Measurements from ENCODE around the gene CLRN3. TPM values are rescaled to one million over a fixed set of nuclear protein-coding genes. Genes with fewer than 3 reads are reported as not detected.

Gene CLRN3
- total RNA-seq, 1 donor from 2014 or later = not detected

DNA sequence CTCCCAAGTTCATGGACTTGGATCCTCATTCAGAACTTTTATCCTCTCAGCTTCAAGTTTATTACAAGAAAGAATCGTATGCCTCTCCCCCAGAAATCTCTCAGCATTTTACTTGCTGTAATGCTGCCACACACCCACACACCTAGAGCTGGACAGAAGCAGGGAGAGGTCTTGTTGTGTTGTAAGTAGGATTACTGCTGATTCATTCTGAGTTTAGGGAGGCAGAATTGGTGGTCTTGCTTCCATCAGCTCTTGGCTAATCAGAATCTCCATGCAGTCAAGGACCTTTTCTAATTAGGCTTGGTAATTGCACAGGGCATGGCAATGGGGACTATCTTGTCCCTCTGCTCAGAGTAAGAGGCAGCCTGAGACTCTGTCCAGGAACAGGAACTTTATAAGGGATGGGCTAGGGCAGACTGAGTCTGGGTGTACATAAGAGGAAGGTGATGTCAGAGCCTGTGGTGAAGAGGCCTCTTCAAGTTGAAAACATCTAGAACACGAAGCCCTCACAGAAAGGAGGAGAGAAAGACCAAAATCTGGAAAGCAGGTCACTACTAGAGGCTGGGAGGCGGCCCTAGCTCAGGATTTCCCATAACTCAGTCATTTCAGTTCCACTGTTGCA lies 7.1 kb upstream of the CLRN3 start:
- no peak for DNase-seq (ENCODE audit: low read depth)

DNA sequence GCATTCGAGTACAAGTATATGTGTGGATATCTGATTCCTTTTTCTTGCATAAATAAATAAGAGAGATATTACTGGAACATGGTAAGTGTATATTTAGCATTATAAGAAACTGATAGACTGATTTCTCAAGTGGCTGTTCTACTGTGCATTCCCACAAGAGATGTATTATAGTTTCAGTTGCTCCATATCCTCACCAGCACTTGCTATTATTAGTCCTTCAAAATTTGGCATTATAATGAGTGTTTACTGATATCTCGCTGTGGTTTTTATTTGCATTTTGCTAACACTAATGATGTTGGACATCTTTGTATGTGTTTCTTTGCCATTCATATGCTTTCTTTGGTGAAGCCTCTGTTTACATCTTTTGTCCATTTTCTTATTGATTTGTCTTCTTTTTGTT lies 4.4 kb upstream of the CLRN3 start:
- no peak for DNase-seq (ENCODE audit: low read depth)

DNA sequence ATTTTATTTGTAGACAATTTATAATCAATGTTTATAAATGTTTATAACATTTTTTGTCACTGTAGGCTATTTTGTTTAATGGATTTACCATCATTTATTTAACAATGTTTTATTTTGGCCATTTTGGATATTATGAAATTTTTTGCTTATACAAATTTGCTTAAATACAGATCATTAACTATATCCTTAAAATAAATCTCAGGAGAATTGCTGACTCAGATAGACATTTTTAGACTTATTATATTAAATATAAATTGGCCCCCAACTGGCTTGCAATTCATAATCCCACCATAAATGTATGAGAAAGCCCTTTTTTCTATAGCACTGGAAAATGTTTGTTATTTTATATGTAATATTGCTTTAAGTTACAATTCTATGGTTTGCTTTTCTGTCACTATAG lies 3.8 kb upstream of the CLRN3 start:
- no peak for DNase-seq (ENCODE audit: low read depth)

DNA sequence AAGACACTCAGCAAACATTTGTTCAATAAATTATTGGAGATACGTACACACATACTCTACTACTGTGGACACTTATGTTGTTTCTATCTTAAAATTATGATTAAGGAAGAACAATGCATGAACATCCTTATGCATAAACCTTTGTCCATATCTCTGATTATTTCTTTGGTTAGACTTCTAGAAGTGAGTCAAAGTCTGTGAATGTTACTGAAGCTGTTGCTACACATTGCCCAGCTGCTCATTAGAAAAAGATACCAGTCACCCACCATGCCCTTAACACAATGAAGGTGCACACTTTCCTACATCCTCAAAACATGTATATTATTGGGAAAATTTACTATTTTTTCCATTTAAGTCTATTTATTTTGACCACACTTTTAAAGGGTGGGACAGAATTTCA lies 1.4 kb upstream of the CLRN3 start:
- no peak for DNase-seq (ENCODE audit: low read depth)

DNA sequence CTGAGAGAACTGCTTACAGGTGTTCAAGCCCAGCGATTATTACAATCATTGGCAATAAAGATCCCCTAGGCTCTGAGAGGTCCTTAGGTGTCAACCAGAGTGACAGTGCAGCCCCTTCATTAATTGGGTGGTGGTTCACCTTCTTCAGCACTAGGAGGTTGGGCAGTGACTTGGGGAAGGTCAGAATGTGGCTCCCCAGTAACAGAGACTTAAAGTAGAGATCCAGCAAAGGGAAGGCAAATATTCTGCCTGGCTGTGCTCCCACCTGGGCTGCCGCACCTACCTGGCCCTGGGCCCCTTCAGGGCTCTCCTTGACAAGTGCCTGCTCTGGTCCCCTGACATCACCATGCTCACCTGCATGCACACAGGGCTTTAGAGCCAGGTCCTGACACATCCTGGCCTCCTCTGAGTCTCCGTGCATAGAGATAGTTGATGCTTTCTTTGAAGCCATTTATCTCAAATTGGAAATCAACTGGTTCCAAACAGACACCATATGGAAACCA lies 1.9 kb downstream of the CLRN3 start:
- no peak for DNase-seq (ENCODE audit: low read depth)

DNA sequence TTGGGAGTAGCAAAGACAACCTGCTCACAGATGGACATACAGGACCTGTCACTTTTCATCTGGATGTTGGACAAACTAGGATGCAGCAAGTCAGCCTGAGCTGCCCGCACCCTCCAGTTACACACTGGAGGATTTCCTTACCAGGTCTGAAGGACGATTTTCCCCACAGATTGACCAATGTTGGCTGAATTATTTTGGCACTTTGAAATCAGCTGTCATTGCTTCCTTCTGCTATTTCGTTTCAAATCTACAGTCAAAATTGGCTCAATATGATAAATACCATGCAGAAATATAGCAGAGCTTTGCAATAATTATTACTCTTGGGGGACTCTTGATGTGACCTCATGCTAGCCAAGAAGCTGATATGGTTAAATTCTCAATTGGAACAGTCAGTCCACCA lies 2.5 kb downstream of the CLRN3 start:
- no peak for DNase-seq (ENCODE audit: low read depth)

DNA sequence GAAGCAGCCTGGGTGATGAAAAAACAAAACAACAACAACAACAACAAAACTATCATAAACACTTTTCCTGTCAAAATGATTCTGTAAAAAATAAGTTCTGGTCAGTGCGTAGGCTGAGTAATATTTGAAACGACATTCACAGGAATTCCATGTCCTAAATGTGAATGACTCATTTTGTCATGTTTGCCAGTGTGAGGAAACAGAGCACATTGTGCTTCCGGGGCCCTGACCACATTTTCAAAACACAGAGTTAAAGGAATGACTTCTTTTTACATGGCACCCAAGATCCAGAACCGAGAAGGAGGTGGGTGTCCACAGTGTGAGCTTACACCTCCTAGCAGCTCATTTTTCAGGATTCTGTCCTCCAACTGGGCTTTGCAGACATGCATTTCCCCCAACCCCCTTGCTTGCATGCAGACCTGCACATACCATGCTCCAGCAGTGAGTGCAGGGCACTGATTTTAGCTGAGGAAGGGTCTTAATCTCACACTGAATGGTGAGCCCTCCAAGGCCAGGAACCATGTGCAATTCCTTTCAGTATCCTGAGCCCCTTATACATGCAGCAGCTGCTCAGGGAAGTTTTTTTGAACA lies 3.0 kb downstream of the CLRN3 start:
- DNase-seq (ENCODE audit: low read depth) = peak; percentile 44

DNA sequence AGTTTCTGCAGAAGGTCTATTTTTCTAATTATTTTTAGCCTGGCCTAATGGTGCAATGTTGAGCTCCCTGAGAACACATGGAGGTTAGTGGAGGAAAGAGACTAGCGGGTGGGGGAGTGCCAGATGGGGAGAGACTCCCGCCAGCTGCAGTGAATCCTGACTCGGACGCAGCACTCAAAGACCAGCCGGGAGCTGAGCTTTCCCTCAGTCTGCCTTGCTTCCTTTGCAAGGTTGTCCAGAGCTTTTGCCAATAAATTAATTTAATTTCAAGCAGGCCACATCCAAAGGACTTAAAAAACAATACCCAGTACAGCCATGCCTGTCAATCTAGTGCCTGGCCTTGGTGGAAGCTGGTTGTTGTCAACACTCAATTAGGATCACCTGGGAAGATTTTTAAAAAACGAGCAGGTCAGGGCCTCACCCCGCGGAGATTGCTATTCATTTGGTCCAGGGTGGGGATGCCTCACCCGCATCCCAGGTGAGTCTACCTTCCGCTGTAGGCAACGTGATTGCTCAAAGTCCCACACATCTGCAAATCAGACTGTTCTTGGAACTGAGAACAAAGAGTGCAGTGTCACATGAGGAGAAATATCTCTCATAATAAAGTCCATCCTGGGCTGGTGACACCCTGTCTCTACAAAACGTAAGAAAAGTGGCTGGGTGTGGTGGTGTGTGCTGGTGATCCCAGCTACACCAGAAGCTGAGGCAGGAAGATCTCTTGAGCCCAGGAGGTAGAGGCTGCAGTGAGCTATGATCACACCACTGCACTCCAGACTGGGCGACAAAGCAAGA lies 4.0 kb downstream of the CLRN3 start:
- no peak for DNase-seq (ENCODE audit: low read depth)

DNA sequence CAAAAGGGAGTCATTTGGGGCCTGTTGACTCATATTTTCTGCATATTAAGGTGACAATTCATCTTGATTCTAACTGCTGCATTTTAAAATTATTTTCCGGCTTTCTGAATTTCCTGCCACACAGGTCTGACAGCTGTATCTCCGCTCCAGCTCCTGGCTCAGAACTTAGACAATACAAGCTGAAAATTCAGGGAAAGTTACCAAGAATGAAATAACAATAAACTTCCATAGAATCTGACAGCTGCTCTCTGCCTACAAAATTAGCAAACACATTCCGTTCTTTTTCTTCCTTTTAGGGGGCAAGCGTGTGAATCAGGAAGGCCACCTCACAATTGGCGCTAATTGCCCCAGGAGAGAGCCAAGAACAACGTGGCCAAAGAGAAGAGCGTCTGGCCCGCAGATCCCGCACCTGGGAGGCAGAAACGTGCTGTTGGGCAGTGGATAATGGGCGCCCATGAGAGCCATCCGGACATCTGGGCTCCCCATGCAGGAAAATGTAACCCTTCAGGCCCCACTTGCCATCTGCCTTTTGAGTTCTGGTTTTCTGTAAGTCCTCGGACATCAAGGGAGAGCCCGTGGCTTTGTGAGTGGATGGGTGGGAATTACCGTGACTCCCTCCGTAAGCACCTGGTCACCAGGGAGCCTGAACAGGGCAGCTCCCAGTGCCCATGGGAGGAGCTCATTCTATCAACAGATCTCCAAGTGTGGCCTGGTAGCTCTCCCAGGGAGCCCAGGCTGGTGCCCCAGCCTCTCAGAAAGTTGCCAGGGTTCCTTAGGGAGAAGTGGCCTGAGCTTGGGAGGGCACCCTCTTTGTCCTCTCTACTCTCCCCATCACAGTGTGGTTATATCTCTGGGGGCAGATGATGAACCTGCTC lies 5.0 kb downstream of the CLRN3 start:
- DNase-seq (ENCODE audit: low read depth) = no peak

DNA sequence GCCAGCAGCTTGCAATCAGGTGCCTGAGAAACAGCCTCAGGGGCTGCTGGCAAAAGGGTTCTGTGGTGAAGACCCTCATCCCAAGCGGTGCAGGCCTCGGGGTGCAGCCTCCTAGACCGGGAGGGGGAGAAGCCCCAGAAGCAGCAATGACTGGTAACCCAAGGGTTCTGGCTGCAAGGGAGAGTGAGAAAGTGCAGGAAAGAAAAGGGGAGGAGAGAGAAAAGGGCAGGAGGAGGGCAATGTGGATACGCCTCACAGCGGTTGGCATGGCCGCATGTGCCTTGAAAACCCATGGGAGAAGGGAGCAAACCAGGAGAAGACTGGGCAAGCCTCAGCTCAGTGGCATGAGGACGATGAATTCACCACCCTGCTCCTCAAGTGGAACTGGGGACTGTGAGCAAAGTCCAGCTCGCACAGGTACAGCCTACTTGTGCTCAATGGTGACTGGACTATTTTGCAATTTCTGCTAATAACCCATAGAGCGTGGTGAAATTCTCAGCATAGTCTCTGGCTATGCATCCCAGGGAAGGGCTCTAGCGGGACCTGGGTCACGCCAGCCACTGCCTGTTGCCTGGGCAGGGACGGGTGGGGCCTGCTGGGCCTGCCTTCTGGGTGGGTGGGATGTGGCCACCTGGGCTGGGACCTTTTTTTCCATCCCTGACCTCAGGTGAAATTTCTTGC lies 6.2 kb downstream of the CLRN3 start:
- no peak for DNase-seq (ENCODE audit: low read depth)

DNA sequence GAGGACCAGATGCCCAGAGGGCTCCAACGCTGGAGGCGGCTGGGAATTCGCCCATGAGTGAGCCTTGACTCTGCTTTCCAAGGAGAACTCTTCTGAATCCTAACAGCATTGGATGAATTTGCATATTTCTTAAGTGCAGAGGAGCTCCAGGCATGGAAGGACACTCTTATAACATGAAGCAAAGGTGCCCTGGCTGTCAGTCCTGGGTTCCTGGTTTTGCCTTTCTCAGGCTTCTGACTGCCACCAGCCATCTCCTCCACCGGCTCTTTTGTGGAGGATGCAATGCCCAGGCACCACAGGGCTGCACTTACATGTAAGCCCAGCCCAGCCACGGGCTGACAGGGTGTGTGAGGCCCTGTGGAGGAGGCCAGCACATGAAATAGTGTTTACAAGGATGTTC lies 8.2 kb downstream of the CLRN3 start:
- no peak for DNase-seq (ENCODE audit: low read depth)

DNA sequence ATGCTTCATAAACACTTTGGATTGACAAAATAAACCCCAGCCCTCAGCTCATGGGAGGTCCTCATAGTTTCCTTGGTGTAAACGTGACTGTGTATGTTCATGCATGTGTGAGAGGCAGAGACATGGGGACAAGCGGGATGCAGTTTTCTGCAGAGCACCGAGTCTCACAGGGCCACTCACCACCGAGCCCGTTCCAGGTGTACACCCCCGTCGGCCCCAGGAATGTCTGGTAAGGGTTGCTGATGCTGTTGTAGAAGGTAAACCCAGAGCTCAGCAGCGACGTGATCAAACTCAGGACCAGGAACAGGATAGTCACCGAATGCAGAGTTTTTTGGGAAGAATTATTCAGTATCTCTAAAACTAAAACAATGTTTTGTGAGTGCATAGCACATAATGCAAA lies 9.2 kb downstream of the CLRN3 start:
- no peak for DNase-seq (ENCODE audit: low read depth)

DNA sequence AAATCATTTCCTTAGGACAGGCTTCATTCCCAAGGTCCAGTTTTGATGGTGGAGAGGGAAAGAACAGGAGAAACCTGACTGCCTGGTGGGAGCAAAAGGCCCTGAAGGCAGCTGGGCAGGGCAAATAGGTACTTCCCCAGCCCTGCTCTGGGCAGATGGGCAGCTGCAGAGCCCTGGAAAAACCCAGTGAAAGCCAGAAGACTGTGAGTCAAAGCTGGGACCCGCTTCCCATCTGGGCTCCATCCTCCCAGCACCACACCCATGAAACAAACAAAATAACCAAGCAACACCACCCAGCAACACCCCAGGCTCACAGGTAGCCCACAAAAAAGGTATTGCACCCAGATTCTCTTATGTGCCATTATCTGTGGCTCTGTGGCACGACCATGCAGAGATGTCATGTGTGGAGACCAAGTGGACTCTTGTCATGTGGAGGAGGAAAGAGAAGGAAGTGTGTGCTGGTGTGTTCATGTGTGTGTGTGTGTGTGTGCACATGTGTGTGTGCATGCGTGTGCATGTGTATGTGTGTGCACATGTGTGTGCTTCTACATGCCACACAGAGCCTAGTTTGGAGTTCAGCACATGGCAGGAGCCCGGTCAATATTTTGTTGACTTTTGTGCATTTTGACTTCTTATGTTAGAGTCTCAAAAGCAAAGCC lies 9.8 kb downstream of the CLRN3 start:
- DNase-seq (ENCODE audit: low read depth) = no peak

DNA sequence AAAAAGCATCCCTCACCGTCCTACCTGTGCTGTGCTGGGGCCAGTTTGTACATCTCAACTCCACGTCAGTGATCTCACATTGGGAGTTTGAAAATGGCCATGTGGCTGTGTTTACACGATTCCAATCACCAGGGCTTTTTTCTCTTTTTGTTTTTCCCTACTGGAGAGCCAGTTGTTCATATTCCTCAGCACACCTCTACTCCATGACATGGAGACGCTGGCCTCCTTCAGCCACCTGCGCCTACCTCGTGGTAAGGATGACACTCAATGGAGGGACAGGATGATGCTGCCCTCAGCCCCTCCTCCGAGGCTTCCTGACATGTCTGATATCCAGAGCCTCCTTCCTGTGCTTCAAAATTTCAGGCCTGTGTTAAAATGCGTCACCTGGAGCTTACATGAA lies 10.3 kb downstream of the CLRN3 start:
- no peak for DNase-seq (ENCODE audit: low read depth)

DNA sequence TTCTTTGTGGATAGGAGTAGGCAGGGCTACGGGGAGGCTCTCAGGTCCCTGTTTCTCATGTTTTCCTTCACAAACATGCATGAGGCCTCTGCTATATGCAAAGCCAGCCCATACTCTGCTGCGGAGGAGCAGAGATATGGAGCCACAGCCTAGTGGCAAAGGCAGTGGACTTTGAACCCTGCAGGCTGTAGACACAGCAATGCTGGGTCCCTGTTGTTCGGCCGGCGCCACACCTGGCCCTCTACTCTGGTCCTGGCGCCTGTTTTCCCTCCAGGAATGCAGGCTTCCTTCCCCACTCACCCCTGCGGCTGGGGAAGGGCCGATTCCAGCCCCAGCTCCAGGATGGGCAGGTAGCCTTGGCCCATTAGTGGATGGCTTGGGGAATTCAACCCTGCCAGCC lies 11.5 kb downstream of the CLRN3 start:
- DNase-seq (ENCODE audit: low read depth) = no peak

DNA sequence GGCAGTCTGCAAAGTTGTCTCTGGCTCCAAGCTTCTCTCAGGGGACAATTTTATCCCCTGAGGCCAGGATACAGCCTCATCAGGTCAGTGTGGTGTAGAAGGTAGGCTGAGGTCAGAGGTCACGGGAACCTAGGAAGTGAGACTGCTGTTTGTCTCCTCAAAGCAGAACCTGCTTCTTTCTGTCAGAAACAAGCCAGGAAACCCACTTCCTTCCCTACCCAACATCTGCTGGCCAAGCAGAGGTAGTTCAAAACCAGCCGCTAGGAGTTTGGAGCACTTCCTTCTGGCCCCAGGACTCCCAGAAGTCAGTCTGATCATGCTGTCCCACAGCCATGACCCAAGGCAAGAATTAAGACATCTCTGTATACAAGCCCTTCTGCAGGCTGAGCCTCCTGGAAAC lies 12.2 kb downstream of the CLRN3 start:
- DNase-seq (ENCODE audit: low read depth) = no peak

DNA sequence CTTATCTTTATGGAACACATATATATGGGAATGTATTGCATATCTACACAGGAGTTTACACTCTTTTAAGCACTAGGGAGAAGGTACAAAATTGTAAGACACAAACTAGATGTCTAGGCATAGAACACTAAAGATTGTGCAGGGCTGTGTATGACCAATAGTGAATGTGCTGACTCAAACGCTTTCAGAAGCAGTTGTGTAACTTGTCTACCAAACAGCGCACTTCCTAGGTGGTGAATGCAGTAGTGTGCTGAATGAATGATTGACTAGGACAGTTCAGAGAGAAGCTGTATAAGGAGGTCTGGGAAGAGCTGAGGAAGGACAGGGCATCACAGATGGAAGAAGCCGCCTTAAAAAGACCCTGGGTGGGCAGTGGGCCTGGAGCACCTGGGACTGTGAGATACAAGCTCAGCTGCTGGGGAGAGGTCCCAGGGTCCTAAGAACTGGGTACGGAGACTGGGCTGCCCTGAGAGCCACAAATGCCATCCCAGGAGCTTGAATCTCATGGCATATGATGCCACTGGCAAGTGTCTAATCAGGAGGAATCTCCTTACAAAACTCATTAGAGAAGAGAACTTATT lies 14.2 kb downstream of the CLRN3 start:
- DNase-seq (ENCODE audit: low read depth) = no peak

DNA sequence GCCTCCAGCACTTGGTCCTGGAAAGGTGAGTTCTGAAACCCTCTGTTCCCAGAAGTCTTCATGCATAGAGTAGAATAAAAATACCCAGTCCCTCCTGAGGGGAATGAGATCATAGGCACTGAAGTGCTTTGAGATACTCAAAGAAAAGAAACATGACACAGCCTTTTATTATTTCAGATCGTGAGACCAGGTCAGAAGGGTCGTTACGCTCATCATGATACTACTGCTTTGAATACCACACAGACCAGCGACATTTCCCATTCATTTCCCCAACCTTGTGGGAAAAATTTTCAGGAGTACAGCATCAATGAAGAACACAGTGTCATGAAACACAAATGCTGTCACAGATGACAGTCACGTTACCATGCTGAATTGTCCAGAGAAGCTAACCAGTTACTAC lies 15.0 kb downstream of the CLRN3 start:
- DNase-seq (ENCODE audit: low read depth) = no peak

DNA sequence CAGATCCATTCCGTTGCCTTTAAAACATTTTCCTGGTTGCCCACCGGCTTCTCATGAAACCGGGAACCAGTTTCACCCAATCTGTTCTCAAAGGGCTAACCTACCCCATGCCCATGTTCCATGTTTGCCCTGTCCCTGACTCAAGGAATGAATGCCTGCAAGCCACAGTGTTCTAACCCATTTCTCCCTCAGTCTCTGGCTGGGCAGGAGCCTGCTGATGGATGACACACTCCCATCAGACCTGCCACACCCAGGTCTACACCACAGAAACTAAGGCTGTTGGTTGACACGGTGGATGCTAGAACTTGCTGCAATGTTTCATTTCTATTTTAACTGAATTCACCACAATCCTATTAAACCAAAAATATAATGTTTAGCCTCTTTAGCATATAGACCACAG lies 15.6 kb downstream of the CLRN3 start:
- no peak for DNase-seq (ENCODE audit: low read depth)

DNA sequence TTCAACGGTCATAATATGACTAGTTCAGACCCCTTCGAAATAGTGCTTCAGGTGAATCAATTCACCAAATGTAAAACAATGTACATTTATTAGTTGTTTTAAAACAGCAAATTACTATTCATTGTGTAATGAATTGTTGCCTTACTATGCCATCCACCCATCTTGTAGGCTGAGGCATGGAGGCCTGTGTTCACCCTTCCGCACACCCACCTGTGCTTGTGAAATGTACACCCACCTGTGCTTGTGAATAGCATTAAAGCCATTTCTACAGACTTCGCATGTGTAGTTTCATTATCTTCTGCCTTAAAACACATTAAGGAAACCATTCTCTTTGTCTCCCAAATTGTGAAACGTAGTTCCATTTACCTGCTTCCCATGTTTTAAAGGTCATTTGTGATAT lies 16.8 kb downstream of the CLRN3 start:
- no peak for DNase-seq (ENCODE audit: low read depth)
